ENCODE results near the gene SBK2. TPM values are rescaled to one million over a fixed set of nuclear protein-coding genes. Genes with fewer than 3 reads are reported as not detected.

SBK2 gene
- total RNA-seq, 1 experiment from 2014 or later, result not detected

GRCh38 chr19:55488986-55489710, 47.8 kb downstream of the SBK2 start:
- Histone ChIP-seq H3K9ac (ENCODE audit: low read length) (no peak overlapping the region), H3K27ac (ENCODE audit: low read length) (no peak overlapping the region), H3K27me3 (ENCODE audit: low read length) (no peaks in the 10 kb centered on the region), H3K4me2 (ENCODE audit: low read length) (no peak overlapping the region), H4K20me1 (ENCODE audit: low read length) (no peaks in the 10 kb centered on the region), H3K36me3 (ENCODE audit: low read depth, low read length) (no peaks in the 10 kb centered on the region), H3K79me2 (ENCODE audit: low read length) (no peaks in the 10 kb centered on the region), H3K9me2 (replicated peaks; ENCODE audit: low read length) (no peaks in the 10 kb centered on the region), H3K4me3 (ENCODE audit: low read length) (no peak overlapping the region), H3K9me3 (ENCODE audit: low read length) (no peaks in the 10 kb centered on the region), H3F3A (ENCODE audit: low read length, unreplicated experiment) (peaks cover 3% of the 10 kb centered on the region), H2AFZ (ENCODE audit: low read length) (no peak overlapping the region), H3K4me1 (ENCODE audit: insufficient read depth, low read length) (peaks cover 32% of the 10 kb centered on the region)
- DNase-seq (no peak), ATAC-seq (no peak)
- TF ChIP-seq EZH2phosphoT487 (IDR thresholded peaks at IDR 0.05; ENCODE audit: borderline replicate concordance, low read length), result no peak
- no peak for TF ChIP-seq EZH2 (IDR thresholded peaks at IDR 0.05; ENCODE audit: low read length, unreplicated experiment)
- no peak for TF ChIP-seq CTCF (conservative IDR thresholded peaks at IDR 0.05; ENCODE audit: low read depth, low read length)
- ChIA-PET POLR2A (ENCODE audit: unreplicated experiment) (no interaction called here), CTCF (no interaction called here)
- BruUV-seq (replicated peaks), result no TSS peak
- intact Hi-C loops (cut with micrococcal nuclease), result no loop called here

GRCh38 chr19:55487924-55488687, 48.8 kb downstream of the SBK2 start, which contains the start of gene SSC5D:
TSS of gene SSC5D (plus strand) at chr19:55488436. CDS start at chr19:55488590, 154 bp downstream.
- Histone ChIP-seq H3K27ac (ENCODE audit: low read length) (peak within 1 kb of the TSS; percentile 73), H3F3A (ENCODE audit: low read length, unreplicated experiment) (peaks cover 3% of the 10 kb centered on the region), H3K9me2 (replicated peaks; ENCODE audit: low read length) (no peaks in the 10 kb centered on the region), H3K27me3 (ENCODE audit: low read length) (no peaks in the 10 kb centered on the region), H3K36me3 (ENCODE audit: low read depth, low read length) (no peaks in the 10 kb centered on the region), H4K20me1 (ENCODE audit: low read length) (no peaks in the 10 kb centered on the region), H2AFZ (ENCODE audit: low read length) (peak within 1 kb of the TSS; percentile 39), H3K9me3 (ENCODE audit: low read length) (no peaks in the 10 kb centered on the region), H3K4me1 (ENCODE audit: insufficient read depth, low read length) (peaks cover 33% of the 10 kb centered on the region), H3K79me2 (ENCODE audit: low read length) (no peaks in the 10 kb centered on the region), H3K9ac (ENCODE audit: low read length) (peak within 1 kb of the TSS; percentile 18), H3K4me2 (ENCODE audit: low read length) (peak within 1 kb of the TSS; percentile 70), H3K4me3 (ENCODE audit: low read length) (peak within 1 kb of the TSS; percentile 9; the same call in 1 of the 2 replicates)
- intact Hi-C loops (cut with micrococcal nuclease), result no loop called here
- ATAC-seq (no peak), DNase-seq (no peak)
- CTCF ChIA-PET, result interaction anchor here (0.5 to 1.9 kb wide), 3 partner anchors 12 to 82 kb away, joined by 3 to 13 read pairs (median 3); partner anchors contain the start of gene ZNF628
- BruUV-seq (replicated peaks), result no TSS peak
- no peak for TF ChIP-seq EZH2phosphoT487 (IDR thresholded peaks at IDR 0.05; ENCODE audit: borderline replicate concordance, low read length)
- no peak for TF ChIP-seq EZH2 (IDR thresholded peaks at IDR 0.05; ENCODE audit: low read length, unreplicated experiment)
- no peak for TF ChIP-seq CTCF (conservative IDR thresholded peaks at IDR 0.05; ENCODE audit: low read depth, low read length)
- POLR2A ChIA-PET (ENCODE audit: unreplicated experiment), result no interaction called here
